Liver (tissue), 9 donors: ENCODE data around the gene AQP12A. TPM values are rescaled to one million over a fixed set of nuclear protein-coding genes. Genes with fewer than 3 reads are reported as not detected.

Experiments
- DNase-seq: peaks from one replicate; pipeline ENCODE4 v3.0.0-alpha.2; 2017; ENCODE audit warnings: low spot score
- H3K27ac ChIP-seq, 2 donors: one replicate each; pipeline ENCODE4 v1.7.0; 2013; ENCODE audit warnings: inconsistent platforms in 2 of 2, low read length in 2 of 2, control low read depth in 1 of 2, low read depth in 1 of 2, mild to moderate bottlenecking in 1 of 2
- H3K27me3 ChIP-seq, 4 donors: one replicate each; pipeline versions ENCODE4 v1.6.1 to v1.7.0; 2013; ENCODE audit warnings: low read length in 3 of 4, inconsistent platforms in 1 of 4, mild to moderate bottlenecking in 1 of 4, moderate library complexity in 1 of 4; ENCODE audit not compliant: control insufficient read depth in 4 of 4, insufficient read depth in 4 of 4
- H3K36me3 ChIP-seq, 4 donors: one replicate each; pipeline versions ENCODE4 v1.6.1 to v1.7.0; 2013; ENCODE audit warnings: low read length in 3 of 4, mild to moderate bottlenecking in 3 of 4, low read depth in 1 of 4, moderate library complexity in 1 of 4; ENCODE audit not compliant: control insufficient read depth in 4 of 4, insufficient read depth in 3 of 4
- H3K4me1 ChIP-seq, 4 donors: one replicate each; pipeline versions ENCODE4 v1.6.1 to v1.7.0; 2013; ENCODE audit warnings: low read length in 3 of 4, mild to moderate bottlenecking in 3 of 4, moderate library complexity in 1 of 4; ENCODE audit not compliant: control insufficient read depth in 4 of 4, insufficient read depth in 4 of 4
- H3K4me3 ChIP-seq, 3 donors: one replicate each; pipeline versions ENCODE4 v1.6.1 to v1.7.0; 2013; ENCODE audit warnings: low read length in 3 of 3, control low read depth in 1 of 3, low read depth in 1 of 3, mild to moderate bottlenecking in 1 of 3
- H3K9ac ChIP-seq, 2 donors: one replicate each; pipeline ENCODE4 v1.7.0; 2013; ENCODE audit warnings: low read length in 2 of 2, mild to moderate bottlenecking in 2 of 2, moderate library complexity in 2 of 2, control low read depth in 1 of 2, low read depth in 1 of 2
- H3K9me3 ChIP-seq, 4 donors: one replicate each; pipeline versions ENCODE4 v1.6.1 to v1.7.0; 2013; ENCODE audit warnings: low read length in 3 of 4; ENCODE audit not compliant: control insufficient read depth in 4 of 4
- ATF3 ChIP-seq: IDR thresholded peaks from 2 replicates; pipeline ENCODE4 v1.6.1; 2016; ENCODE audit warnings: antibody characterized with exemption
- CTCF ChIP-seq: fragments of 150-350 bp; IDR thresholded peaks from 2 replicates; pipeline ENCODE4 v1.5.1; 2017; ENCODE audit warnings: improper control_type of control experiment, low read depth, low read length; ENCODE audit not compliant: missing input control
- EGR1 ChIP-seq, 2 donors: IDR thresholded peaks; 2 replicates each; pipeline ENCODE4 v1.6.1; 2016 to 2018; ENCODE audit warnings: antibody characterized with exemption in 2 of 2, low read depth in 2 of 2
- FOXA2 ChIP-seq: IDR thresholded peaks from 2 replicates; pipeline ENCODE4 v1.6.1; 2016; ENCODE audit warnings: antibody characterized with exemption
- HNF4A ChIP-seq, 2 donors: conservative IDR thresholded peaks; 2 replicates each; pipeline ENCODE4 v1.6.1; 2016; ENCODE audit warnings: antibody characterized with exemption in 2 of 2, mild to moderate bottlenecking in 2 of 2
- HNF4G ChIP-seq: IDR thresholded peaks from 2 replicates; pipeline ENCODE4 v1.6.1; 2016; ENCODE audit warnings: antibody characterized with exemption
- JUND ChIP-seq, 2 donors: IDR thresholded peaks; 2 replicates each; pipeline ENCODE4 v1.6.1; 2016; ENCODE audit warnings: antibody characterized with exemption in 2 of 2
- MAX ChIP-seq: IDR thresholded peaks from 2 replicates; pipeline ENCODE4 v1.6.1; 2016; ENCODE audit warnings: antibody characterized with exemption
- NR2F2 ChIP-seq: IDR thresholded peaks from 2 replicates; pipeline ENCODE4 v1.6.1; 2016; ENCODE audit warnings: antibody characterized with exemption
- RXRA ChIP-seq, 2 donors: IDR thresholded peaks; 2 replicates each; pipeline ENCODE4 v1.6.1; 2017 to 2018; ENCODE audit warnings: antibody characterized with exemption in 2 of 2, mild to moderate bottlenecking in 1 of 2
- SP1 ChIP-seq: IDR thresholded peaks from 2 replicates; pipeline ENCODE4 v1.6.1; 2018; ENCODE audit warnings: antibody characterized with exemption, mild to moderate bottlenecking
- YY1 ChIP-seq: IDR thresholded peaks from 2 replicates; pipeline ENCODE4 v1.6.1; 2016; ENCODE audit warnings: antibody characterized with exemption, mild to moderate bottlenecking
- ZBTB33 ChIP-seq: IDR thresholded peaks from 2 replicates; pipeline ENCODE4 v1.6.1; 2016; ENCODE audit warnings: antibody characterized with exemption
- whole genome bisulfite sequencing: extraction: QIAGEN DNeasy Blood & Tissue Kit; methylation state at CpG from one replicate; pipeline ENCODE4 v1.1.7; 2013; 5-methylcytosine and 5-hydroxymethylcytosine counted together
- polyA plus RNA-seq, 2 donors: library from polyadenylated mRNA; stranded (reverse) in 1 of 2; unstranded in 1 of 2; fragments of 200-250 nt in 1 of 2; fragments of >200 nt in 1 of 2; fragmentation: Nextera tagmentation in 1 of 2; extraction: Ambion mirVana in 1 of 2; gene quantifications; one replicate each; pipeline versions ENCODE4 v1.2.1 to v1.2.3, GENCODE V29; 2013 to 2015
- total RNA-seq, 2 donors: library from RNA; depleted of rRNA; stranded (reverse); fragments of >200 nt; gene quantifications; one replicate each; pipeline ENCODE4 v1.2.3, GENCODE V29; 2014
- donor health status: healthy.
- donor health status: healthy.
- donor health status: healthy.
- donor health status: healthy.
- donor health status: healthy.

AQP12A gene
- total and polyA plus RNA-seq, 4 donors: not detected

GRCh38 chr2:240724431-240724830 lies 32.8 kb downstream of the AQP12A start:
- Histone ChIP-seq H3K27me3 (no peaks in the 10 kb centered on the region), H3K36me3 (no peaks in the 10 kb centered on the region), H3K27ac (no peak overlapping the region), H3K9ac (no peak overlapping the region), H3K4me1 (no peaks in the 10 kb centered on the region), H3K9me3 (no peaks in the 10 kb centered on the region), H3K4me3 (no peak overlapping the region)
- 90% methylated on average over 10 of the region's 10 CpGs for WGBS
- no peak for DNase-seq
- no peak for TF ChIP-seq ZBTB33
- TF ChIP-seq CTCF: no peak
- no peak for TF ChIP-seq EGR1 (IDR thresholded peaks at IDR 0.05; ENCODE audit: low read depth in 2 of 2)
- TF ChIP-seq RXRA (IDR thresholded peaks at IDR 0.05): no peak
- TF ChIP-seq ATF3: no peak
- no peak for TF ChIP-seq HNF4G
- no peak for TF ChIP-seq SP1
- TF ChIP-seq FOXA2: no peak
- no peak for TF ChIP-seq HNF4A (conservative IDR thresholded peaks at IDR 0.05)
- no peak for TF ChIP-seq MAX
- no peak for TF ChIP-seq YY1

- no peaks in the 10 kb centered on the region for H3K4me1 ChIP-seq
- no peaks in the 10 kb centered on the region for H3K27me3 ChIP-seq
- 87% methylated on average over 12 of the region's 12 CpGs for WGBS
- DNase-seq: no peak
- TF ChIP-seq CTCF: no peak
- no peak for TF ChIP-seq JUND (IDR thresholded peaks at IDR 0.05)
- no peaks in the 10 kb centered on the region for H3K36me3 ChIP-seq
- H3K27ac ChIP-seq: no peak overlapping the region
- H3K9ac ChIP-seq: no peak overlapping the region
- no peak overlapping the region for H3K4me3 ChIP-seq
- no peaks in the 10 kb centered on the region for H3K9me3 ChIP-seq
Observed at GRCh38 chr2:240725266-240725665, 33.6 kb downstream of the AQP12A start.

- 88% methylated on average over 7 of the region's 7 CpGs for WGBS
- TF ChIP-seq ATF3 (no peak), NR2F2 (no peak)
- Histone ChIP-seq H3K27ac (no peak overlapping the region), H3K9me3 (no peaks in the 10 kb centered on the region), H3K4me3 (no peak overlapping the region), H3K9ac (no peak overlapping the region), H3K4me1 (no peaks in the 10 kb centered on the region), H3K27me3 (no peaks in the 10 kb centered on the region), H3K36me3 (no peaks in the 10 kb centered on the region)
- no peak for DNase-seq
Observed at GRCh38 chr2:240725671-240726070, 34.0 kb downstream of the AQP12A start.
